NOMO-1 treated with DMSO at 0.1 percent for 48 hours (cell line): ENCODE data around the gene NFE2L1.

Source experiments
- DNase-seq: peaks from one replicate; lab custom pipeline; 2025; ENCODE audit not compliant: unreplicated experiment; lab: John Stamatoyannopoulos, UW

Gene NFE2L1

GRCh38 chr17:48047113-48047740, 932 bp upstream of the NFE2L1 start:
- DNase-seq: no peak

- peak; percentile 85 for DNase-seq
Measured at GRCh38 chr17:48048384-48049126, 396 bp downstream of the NFE2L1 start.

GRCh38 chr17:48051283-48051682, 3.1 kb downstream of the NFE2L1 start:
- DNase-seq: no peak

- no peak for DNase-seq
Measured at GRCh38 chr17:48051706-48052486, 3.7 kb downstream of the NFE2L1 start.

- DNase-seq: no peak
Measured at GRCh38 chr17:48052956-48053757, 5.0 kb downstream of the NFE2L1 start.

- DNase-seq: no peak
Measured at GRCh38 chr17:48053758-48054237, 5.6 kb downstream of the NFE2L1 start.

- no peak for DNase-seq
Measured at GRCh38 chr17:48054238-48055185, 6.4 kb downstream of the NFE2L1 start.

GRCh38 chr17:48055531-48056245, 7.5 kb downstream of the NFE2L1 start:
- no peak for DNase-seq

- no peak for DNase-seq
Measured at GRCh38 chr17:48056246-48056745, 8.1 kb downstream of the NFE2L1 start.

- no peak for DNase-seq
Measured at GRCh38 chr17:48056879-48057278, 8.7 kb downstream of the NFE2L1 start.

- no peak for DNase-seq
Measured at GRCh38 chr17:48057626-48058025, 9.5 kb downstream of the NFE2L1 start.

GRCh38 chr17:48058393-48059124, 10.4 kb downstream of the NFE2L1 start:
- DNase-seq: no peak

GRCh38 chr17:48059125-48059668, 11.0 kb downstream of the NFE2L1 start:
- DNase-seq: no peak

GRCh38 chr17:48060249-48060648, 12.1 kb downstream of the NFE2L1 start:
- DNase-seq: peak; percentile 22

- DNase-seq: no peak
Measured at GRCh38 chr17:48062273-48062672, 14.1 kb downstream of the NFE2L1 start.

- DNase-seq: no peak
Measured at GRCh38 chr17:48064638-48065037, 16.5 kb downstream of the NFE2L1 start.

GRCh38 chr17:48066192-48066591, 18.0 kb downstream of the NFE2L1 start:
- DNase-seq: no peak

- DNase-seq: no peak
Measured at GRCh38 chr17:48066656-48067055, 18.5 kb downstream of the NFE2L1 start.
